ENCODE results near the gene MAN2A2.
"Not testable (repeated sequence)": the region's sequence is repeated elsewhere in the genome, so short reads cannot be mapped to it uniquely, and the experiment has no call there.

MAN2A2 gene

DNA sequence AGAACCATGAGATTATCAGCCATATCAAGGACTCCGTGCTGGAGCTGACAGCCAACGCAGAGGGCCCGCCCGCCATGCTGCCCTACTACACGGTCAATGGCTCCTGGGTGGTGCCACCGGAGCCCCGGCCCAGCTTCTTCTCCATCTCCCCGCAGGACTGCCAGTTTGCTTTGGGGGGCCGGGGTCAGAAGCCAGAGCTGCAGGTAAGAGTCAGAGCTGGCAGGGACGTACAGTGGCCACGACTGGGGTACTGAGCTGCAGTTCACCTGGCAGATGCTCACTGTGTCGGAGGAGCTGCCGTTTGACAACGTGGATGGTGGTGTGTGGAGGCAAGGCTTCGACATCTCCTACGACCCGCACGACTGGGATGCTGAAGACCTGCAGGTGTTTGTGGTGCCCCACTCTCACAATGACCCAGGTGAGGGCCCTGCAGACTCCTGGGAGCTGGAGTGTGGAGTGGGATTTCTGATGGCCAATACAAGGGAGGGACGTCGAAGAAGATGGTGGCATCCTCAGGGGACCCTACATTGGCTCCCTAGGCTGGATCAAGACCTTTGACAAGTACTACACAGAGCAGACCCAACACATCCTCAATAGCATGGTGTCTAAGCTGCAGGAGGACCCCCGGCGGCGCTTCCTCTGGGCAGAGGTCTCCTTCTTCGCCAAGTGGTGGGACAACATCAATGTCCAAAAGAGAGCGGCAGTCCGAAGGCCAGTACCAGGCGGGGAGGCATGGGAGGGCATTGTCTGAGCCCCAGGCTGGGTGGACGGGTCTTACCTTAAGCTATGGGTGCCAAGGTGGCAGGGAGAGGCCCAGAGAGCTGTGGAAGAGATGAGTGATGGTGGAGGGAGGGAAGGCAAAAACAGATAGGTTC is 2.4 kb downstream of the MAN2A2 start:
- no peak overlapping the region for H3K4me3 ChIP-seq (ENCODE audit: low read depth, low read length)
- no peak for DNase-seq (ENCODE audit: low read depth)
- TF ChIP-seq, protein P1, sequence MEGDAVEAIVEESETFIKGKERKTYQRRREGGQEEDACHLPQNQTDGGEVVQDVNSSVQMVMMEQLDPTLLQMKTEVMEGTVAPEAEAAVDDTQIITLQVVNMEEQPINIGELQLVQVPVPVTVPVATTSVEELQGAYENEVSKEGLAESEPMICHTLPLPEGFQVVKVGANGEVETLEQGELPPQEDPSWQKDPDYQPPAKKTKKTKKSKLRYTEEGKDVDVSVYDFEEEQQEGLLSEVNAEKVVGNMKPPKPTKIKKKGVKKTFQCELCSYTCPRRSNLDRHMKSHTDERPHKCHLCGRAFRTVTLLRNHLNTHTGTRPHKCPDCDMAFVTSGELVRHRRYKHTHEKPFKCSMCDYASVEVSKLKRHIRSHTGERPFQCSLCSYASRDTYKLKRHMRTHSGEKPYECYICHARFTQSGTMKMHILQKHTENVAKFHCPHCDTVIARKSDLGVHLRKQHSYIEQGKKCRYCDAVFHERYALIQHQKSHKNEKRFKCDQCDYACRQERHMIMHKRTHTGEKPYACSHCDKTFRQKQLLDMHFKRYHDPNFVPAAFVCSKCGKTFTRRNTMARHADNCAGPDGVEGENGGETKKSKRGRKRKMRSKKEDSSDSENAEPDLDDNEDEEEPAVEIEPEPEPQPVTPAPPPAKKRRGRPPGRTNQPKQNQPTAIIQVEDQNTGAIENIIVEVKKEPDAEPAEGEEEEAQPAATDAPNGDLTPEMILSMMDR (IDR thresholded peaks at IDR 0.05; ENCODE audit: control insufficient read depth, extremely low read depth, insufficient read depth) = no peak

DNA sequence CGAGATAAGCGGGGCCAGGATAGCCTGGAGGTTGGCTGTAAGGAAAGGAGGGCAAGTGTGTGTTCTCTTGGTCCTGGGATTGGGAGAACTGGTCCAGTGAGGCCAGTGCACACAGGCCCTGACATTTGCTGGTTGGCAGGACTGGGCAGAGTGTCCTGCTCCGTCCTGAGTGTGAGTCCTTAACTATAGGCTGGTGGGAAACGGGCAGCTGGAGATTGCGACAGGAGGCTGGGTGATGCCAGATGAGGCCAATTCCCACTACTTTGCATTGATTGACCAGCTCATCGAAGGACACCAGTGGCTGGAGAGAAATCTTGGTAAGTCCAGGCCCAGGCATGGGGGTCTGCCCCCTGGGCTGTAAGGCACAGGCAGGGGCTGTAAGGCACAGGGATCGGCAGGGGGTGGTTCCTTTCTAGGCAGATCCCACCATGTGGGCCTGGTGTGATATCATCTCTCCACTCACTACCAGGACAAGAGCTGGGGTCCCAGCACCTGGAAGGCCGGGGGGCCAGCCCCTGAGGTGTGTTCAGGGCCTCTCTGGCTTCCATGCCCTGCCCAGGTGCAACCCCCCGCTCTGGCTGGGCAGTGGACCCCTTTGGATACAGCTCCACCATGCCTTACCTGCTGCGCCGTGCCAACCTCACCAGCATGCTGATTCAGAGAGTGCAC is 3.2 kb downstream of the MAN2A2 start:
- TF ChIP-seq, protein P1 (IDR thresholded peaks at IDR 0.05; ENCODE audit: control insufficient read depth, extremely low read depth, insufficient read depth) = no peak
- no peak for DNase-seq (ENCODE audit: low read depth)
- no peak overlapping the region for H3K4me3 ChIP-seq (ENCODE audit: low read depth, low read length)

DNA sequence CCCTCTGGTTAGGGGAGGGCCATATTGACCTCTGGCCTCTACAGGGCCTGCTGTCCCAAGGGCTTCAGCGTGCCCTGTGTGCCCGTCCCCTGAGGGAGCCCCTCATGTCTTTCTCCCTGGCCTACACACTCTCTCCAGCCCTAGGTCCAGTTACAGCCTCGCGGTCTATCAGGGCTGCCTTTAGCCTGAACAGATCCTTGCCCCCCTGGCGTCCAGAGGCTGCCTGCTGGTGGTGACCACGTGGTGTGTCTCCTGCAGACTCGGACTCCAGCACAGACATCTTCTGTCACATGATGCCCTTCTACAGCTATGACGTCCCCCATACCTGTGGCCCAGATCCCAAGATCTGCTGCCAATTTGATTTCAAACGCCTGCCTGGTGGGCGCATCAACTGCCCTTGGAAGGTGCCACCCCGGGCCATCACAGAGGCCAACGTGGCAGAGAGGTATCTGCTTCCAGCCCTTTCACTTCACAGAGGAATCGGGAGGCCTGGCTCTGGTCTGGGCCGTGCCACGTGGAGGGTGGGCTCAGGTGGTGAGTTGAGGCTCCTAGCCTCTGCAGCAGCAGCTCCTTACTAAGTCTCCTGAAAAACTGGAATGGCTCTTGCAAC is 4.1 kb downstream of the MAN2A2 start:
- no peak for DNase-seq (ENCODE audit: low read depth)
- H3K4me3 ChIP-seq (ENCODE audit: low read depth, low read length) = no peak overlapping the region
- TF ChIP-seq, protein P1 (IDR thresholded peaks at IDR 0.05; ENCODE audit: control insufficient read depth, extremely low read depth, insufficient read depth) = no peak

DNA sequence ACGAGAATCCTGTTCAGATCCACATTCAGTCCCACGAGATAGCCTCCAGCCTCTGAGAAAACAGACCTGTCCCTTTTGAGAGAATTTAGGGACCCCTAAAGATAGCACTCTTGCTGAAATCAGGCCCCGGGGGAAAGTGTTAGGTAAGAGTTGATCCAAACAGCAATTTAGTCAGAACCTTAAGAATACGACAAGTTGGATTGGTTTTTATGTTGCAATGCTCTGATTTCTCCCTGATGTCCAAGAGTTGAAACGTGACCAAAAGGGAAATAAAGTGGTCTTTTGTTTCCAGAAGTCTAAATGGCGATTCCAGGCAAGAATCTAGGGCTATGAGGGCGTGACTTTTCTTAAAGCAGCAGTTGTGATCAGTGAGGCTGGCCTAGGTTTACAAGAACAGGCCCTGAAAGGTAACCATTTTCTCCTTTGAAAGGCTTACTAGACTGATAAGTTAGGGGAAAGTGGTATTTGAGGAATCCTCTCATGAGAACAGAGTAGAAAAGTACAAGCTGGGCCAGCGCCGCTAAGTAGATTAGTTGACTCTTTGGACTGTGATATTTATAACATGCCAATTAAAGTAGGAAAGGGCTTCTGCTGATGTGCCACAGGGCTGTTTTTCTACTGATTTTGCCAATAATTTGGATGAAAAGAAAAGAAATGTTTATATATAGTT is 4.9 kb downstream of the MAN2A2 start:
- H3K4me3 ChIP-seq (ENCODE audit: low read depth, low read length) = no peak overlapping the region
- TF ChIP-seq, protein P1 (IDR thresholded peaks at IDR 0.05; ENCODE audit: control insufficient read depth, extremely low read depth, insufficient read depth) = no peak
- no peak for DNase-seq (ENCODE audit: low read depth)

DNA sequence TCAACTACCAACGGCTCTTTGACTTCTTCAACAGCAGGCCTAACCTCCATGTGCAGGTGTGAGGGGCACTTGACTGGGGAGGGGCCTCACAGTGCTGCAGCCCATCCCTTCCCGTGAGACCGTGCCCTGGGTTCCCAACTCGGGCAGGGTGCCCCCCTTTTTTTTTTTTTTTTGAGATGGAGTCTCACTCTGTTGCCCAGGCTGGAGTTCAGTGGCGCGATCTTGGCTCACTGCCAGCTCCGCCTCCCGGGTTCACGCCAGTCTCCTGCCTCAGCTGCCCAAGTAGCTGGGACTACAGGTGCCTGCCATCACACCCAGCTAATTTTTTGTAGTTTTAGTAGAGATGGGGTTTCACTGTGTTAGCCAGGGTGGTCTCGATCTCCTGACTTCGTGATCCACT is 6.3 kb downstream of the MAN2A2 start:
- DNase-seq (ENCODE audit: low read depth); H3K4me3 ChIP-seq (ENCODE audit: low read depth, low read length): not testable (repeated sequence)

DNA sequence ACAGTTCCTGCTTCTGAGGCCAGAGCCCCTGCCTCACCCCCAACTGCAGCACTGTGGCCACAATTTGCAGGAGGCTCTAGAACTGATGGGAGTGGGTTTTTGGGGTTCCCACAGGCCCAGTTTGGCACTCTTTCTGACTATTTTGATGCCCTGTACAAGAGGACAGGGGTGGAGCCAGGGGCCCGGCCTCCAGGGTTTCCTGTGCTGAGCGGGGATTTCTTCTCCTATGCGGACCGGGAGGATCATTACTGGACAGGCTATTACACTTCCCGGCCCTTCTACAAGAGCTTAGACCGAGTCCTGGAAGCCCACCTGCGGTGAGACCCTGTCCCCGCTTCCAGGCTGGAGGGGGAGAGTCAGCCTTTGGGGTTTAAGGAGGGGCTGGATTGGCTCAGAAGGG is 6.9 kb downstream of the MAN2A2 start:
- no peak overlapping the region for H3K4me3 ChIP-seq (ENCODE audit: low read depth, low read length)
- DNase-seq (ENCODE audit: low read depth) = no peak
- TF ChIP-seq, protein P1 (IDR thresholded peaks at IDR 0.05; ENCODE audit: control insufficient read depth, extremely low read depth, insufficient read depth) = no peak

All from LNCaP clone FGC (cell line).